HG03175 (cell line): ENCODE results near the gene COL4A2.

Experiments used
- ATAC-seq: cut with Tn5 transposase; IDR thresholded peaks from one replicate; pipeline ENCODE4 v1.9.1; 2021; ENCODE audit warnings: mild to moderate bottlenecking, moderate library complexity; ENCODE audit not compliant: unreplicated experiment

Gene COL4A2

GRCh38 chr13:110546926-110547325 lies 239.8 kb downstream of the COL4A2 start:
- ATAC-seq, result no peak

- ATAC-seq, result no peak
Measured at GRCh38 chr13:110548891-110549794, 242.1 kb downstream of the COL4A2 start.

GRCh38 chr13:110549795-110550160 lies 242.7 kb downstream of the COL4A2 start:
- ATAC-seq, result no peak

GRCh38 chr13:110551284-110551683 lies 244.2 kb downstream of the COL4A2 start:
- no peak for ATAC-seq

GRCh38 chr13:110552767-110553166 lies 245.7 kb downstream of the COL4A2 start:
- no peak for ATAC-seq

- ATAC-seq, result no peak
Measured at GRCh38 chr13:110553417-110553816, 246.3 kb downstream of the COL4A2 start.

- no peak for ATAC-seq
Measured at GRCh38 chr13:110554227-110554836, 247.2 kb downstream of the COL4A2 start.

GRCh38 chr13:110554946-110555345 lies 247.9 kb downstream of the COL4A2 start:
- ATAC-seq, result no peak

- peak; percentile 50 for ATAC-seq
Measured at GRCh38 chr13:110555601-110556223, 248.6 kb downstream of the COL4A2 start.

GRCh38 chr13:110556224-110556606 lies 249.1 kb downstream of the COL4A2 start:
- ATAC-seq, result no peak

GRCh38 chr13:110557082-110557481 lies 250.0 kb downstream of the COL4A2 start:
- no peak for ATAC-seq

- ATAC-seq, result no peak
Measured at GRCh38 chr13:110557610-110558305, 250.7 kb downstream of the COL4A2 start.

- ATAC-seq, result no peak
Measured at GRCh38 chr13:110559429-110559943, 252.4 kb downstream of the COL4A2 start.

- no peak for ATAC-seq
Measured at GRCh38 chr13:110559986-110560385, 252.9 kb downstream of the COL4A2 start.

GRCh38 chr13:110560601-110561343 lies 253.7 kb downstream of the COL4A2 start:
- ATAC-seq, result peak; percentile 24

- ATAC-seq, result peak; percentile 72
Measured at GRCh38 chr13:110561344-110562035, 254.4 kb downstream of the COL4A2 start, which contains the start of gene RAB20. RAB20 (minus strand) TSS chr13:110561722; CDS start chr13:110561519, 203 bp downstream.

GRCh38 chr13:110562036-110562597 lies 255.0 kb downstream of the COL4A2 start:
- no peak for ATAC-seq
